DMS 273 treated with DMSO at 0.1 percent for 48 hours (cell line): Measurements from ENCODE around the gene TAS2R50.

Experiments used
- DNase-seq: peaks from one replicate; lab custom pipeline; 2025; lab: John Stamatoyannopoulos, UW

Gene TAS2R50

DNA sequence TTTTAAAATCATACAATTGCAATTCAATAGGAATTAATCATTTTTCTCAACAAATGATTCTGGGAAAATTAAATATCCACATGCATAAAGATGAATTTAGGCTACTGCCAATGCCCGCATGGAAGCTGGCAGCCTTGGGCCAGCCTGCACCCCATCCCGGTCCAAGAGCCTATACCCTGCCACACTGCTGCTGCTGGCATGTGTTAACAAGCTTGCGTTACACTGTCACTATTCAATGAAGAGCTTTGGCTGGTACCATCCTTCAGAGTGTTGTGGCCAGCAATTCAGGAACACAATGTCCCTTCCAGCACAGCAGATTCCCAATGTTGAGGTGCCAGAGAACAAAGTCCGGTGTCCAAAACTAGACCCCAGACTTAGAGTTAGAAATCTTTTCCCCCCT, 34.1 kb downstream of the TAS2R50 start:
- no peak for DNase-seq

DNA sequence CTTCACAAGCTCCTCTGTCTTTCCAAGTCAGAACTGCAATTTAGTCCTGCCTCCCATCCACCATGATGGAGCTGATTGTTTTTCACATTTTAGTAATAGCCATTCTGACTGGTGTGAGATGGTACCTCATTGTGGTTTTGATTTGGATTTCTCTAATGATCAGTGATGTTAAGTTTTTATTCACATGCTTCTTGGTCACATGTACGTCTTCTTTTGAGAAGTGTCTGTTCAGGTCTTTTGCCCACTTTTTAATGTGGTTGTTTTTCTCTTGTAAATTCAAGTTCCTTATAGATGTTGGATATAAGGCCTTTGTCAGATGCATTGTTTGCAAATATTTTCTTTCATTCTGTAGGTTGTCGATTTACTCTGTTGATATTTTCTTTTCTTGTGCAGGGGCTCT, 43.5 kb downstream of the TAS2R50 start:
- DNase-seq, result no peak

DNA sequence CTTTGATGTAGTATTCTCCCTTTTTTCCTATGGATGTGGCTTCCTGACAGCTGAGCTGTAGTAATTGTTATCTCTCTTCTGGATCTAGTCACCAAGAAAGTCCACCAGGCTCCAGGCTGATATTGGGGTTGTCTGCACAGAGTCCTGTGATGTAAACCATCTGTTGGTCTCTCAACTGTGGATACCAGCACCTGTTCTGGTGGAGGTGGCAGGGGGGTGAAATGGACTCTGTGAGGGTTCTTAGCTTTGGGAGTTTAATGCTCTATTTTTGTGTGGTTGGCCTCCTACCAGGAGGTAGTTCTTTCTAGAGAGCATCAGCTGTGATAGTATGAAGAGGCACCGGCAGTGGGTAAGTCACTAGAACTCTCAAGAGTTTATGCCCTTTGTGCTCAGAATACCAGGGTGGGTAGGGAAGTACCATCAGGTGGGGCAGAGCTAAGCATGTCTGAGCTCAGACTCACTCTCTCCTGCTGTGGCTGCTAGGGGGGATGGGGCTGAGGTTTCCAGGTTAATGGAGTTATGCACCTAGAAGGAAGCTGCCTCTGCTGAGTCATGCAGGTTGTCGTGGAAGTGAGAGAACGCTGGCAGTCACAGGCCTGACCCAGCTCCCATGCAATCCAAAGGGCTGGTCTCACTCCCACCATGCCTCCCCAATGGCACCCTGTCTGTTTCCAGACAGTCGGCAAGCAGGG, 44.6 kb downstream of the TAS2R50 start:
- no peak for DNase-seq

DNA sequence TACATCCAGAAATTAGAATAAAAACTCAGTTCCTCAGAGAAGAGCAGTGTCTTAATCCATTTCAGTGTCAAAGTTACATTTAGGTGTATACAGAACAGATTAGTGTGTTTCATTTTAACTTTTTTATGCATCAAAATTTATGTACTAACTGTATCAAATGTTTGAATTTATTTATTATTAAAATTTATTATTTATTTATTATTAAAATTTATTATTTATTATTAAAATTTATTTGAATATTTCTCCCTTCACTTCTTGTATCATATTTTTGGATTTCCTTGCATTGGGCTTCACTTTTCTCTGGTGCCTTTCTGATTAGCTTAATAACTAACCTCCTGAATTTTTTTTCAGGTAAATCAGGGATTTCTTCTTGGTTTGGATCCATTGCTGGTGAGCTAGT, 45.3 kb downstream of the TAS2R50 start:
- no peak for DNase-seq

DNA sequence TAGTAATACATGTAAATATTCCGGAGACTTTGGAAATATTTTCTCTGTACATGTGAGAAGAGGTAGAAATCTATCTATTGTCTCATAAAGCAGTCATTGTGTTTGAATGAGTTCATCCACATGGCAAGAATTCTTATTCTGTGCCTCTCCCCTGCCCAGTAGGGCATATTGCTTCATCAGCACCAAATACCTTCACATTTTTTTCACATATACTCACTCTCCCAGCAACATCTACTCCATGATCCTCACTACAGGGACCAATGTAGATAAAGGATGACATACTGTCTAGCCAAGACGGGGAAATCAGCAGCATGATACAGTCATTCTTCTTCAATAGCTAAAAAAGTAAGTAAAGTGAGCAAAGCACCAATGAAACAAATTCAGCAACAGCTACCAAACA, 46.3 kb downstream of the TAS2R50 start:
- DNase-seq, result no peak

DNA sequence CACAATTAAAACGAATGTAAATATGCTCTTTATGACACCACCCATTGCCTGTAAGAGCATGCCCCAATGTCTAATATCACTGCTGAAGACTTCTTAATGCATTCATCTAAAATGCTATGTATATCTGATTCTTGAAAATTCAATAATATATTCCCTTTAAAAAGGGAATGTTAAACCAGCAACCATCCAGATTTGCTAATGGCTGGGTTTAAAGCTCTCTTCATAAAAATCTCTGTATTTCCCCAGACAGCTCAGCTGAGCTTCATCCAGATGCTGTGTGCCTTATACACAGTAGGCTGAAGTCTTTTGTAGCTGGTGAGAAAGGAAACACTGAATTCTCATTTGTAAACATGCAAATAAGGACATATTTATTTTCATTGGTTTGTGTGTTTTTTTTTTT, 47.5 kb downstream of the TAS2R50 start, which contains the start of gene TAS2R14:
Gene TAS2R14, minus strand, starts transcription at position 101 of the 400 bp plus-strand sequence. Its CDS starts 56 bp downstream, at position 45.
- no peak for DNase-seq

DNA sequence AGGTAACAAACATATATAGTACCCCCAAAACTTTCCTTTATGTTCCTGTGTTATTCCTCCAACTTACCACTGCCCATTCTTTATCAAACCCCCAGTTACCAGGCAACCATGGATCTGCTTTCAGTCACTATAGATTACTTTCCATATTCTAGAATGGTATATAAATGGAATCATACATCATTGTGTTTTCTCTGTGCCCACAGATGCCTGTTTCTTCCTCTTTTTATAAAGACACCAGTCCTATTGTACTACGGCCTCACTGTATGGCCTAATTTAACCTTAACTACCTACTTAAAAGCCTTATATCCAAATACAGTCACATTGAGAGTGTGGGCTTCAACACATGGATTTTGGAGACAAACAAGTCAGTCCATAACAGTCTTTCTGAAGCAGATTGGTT, 50.2 kb downstream of the TAS2R50 start:
- DNase-seq, result no peak
